ENCODE measurements around the gene CDC34. TPM values are rescaled to one million over a fixed set of nuclear protein-coding genes. Genes with fewer than 3 reads are reported as not detected.

Gene CDC34
- total and polyA plus RNA-seq, 2 of the 8 experiments (the other 6 are each of a cell fraction or from before 2014, with no cell fraction given), result 95.9 to 129 TPM

- no peak for TF ChIP-seq POU5F1 (IDR thresholded peaks at IDR 0.05; ENCODE audit: low read depth, low read length)
- TF ChIP-seq EGR1 (IDR thresholded peaks at IDR 0.05; ENCODE audit: borderline replicate concordance, low read depth, low read length), result no peak
- no peak for TF ChIP-seq RNF2 (IDR thresholded peaks at IDR 0.05; ENCODE audit: borderline replicate concordance, low read depth, low read length, missing control alignments, poor library complexity, severe bottlenecking)
- TF ChIP-seq SIN3A (conservative IDR thresholded peaks at IDR 0.05 in 1 of 2, IDR thresholded peaks at IDR 0.05 in 1 of 2; ENCODE audit: low read depth in 1 of 2, low read length in 2 of 2), result no peak
- TF ChIP-seq SP2 (IDR thresholded peaks at IDR 0.05; ENCODE audit: low read length), result no peak
- no peak for TF ChIP-seq TEAD4 (IDR thresholded peaks at IDR 0.05; ENCODE audit: low read depth, low read length)
Observed at GRCh38 chr19:485583-486236, 45.9 kb upstream of the CDC34 start (continued).

Measured in H1 (cell line).